Kidney tubule cell (primary cell): ENCODE data around the gene OR4N5.
A peak's percentile ranks its signal among the peaks of the same experiment; 100 is the strongest.
"Not testable (repeated sequence)": the region's sequence is repeated elsewhere in the genome, so short reads cannot be mapped to it uniquely, and the experiment has no call there.

ENCODE experiments used
- DNase-seq: peaks from one replicate; pipeline ENCODE4 v3.0.0-alpha.2; 2018; ENCODE audit warnings: low spot score

Gene OR4N5

GRCh38 chr14:20138520-20138919 lies at the start of gene OR4N5:
OR4N5 (plus strand) TSS chr14:20138820; CDS start chr14:20143736, 4,916 bp downstream.
- DNase-seq: no peak

- no peak for DNase-seq
Observed at GRCh38 chr14:20092050-20092449, 46.6 kb upstream of the OR4N5 start.

GRCh38 chr14:20093442-20093841 lies 45.2 kb upstream of the OR4N5 start:
- DNase-seq: no peak

GRCh38 chr14:20098926-20099770 lies 39.5 kb upstream of the OR4N5 start:
- not testable (repeated sequence) for DNase-seq

- no peak for DNase-seq
Observed at GRCh38 chr14:20110438-20110837, 28.2 kb upstream of the OR4N5 start, which contains the start of gene OR4K17. OR4K17 (plus strand) TSS chr14:20110739; CDS start chr14:20117500, 6,761 bp downstream.

GRCh38 chr14:20112321-20112720 lies 26.3 kb upstream of the OR4N5 start:
- DNase-seq: no peak

GRCh38 chr14:20116748-20117147 lies 21.9 kb upstream of the OR4N5 start:
- DNase-seq: no peak

GRCh38 chr14:20118795-20119194 lies 19.8 kb upstream of the OR4N5 start:
- DNase-seq: no peak

GRCh38 chr14:20143911-20144310 lies 5.3 kb downstream of the OR4N5 start:
- DNase-seq: no peak

GRCh38 chr14:20144820-20145219 lies 6.2 kb downstream of the OR4N5 start:
- no peak for DNase-seq

- no peak for DNase-seq
Observed at GRCh38 chr14:20164462-20164861, 25.8 kb downstream of the OR4N5 start.

GRCh38 chr14:20167091-20167490 lies 28.5 kb downstream of the OR4N5 start:
- DNase-seq: no peak

GRCh38 chr14:20169852-20170251 lies 31.2 kb downstream of the OR4N5 start:
- DNase-seq: peak; percentile 62

- DNase-seq: not testable (repeated sequence)
Observed at GRCh38 chr14:20174205-20174604, 35.6 kb downstream of the OR4N5 start.

GRCh38 chr14:20176330-20176729 lies 37.7 kb downstream of the OR4N5 start:
- no peak for DNase-seq

- DNase-seq: no peak
Observed at GRCh38 chr14:20177433-20177974, 38.9 kb downstream of the OR4N5 start.

- no peak for DNase-seq
Observed at GRCh38 chr14:20179218-20179617, 40.6 kb downstream of the OR4N5 start.

- DNase-seq: no peak
Observed at GRCh38 chr14:20179880-20180279, 41.3 kb downstream of the OR4N5 start.

GRCh38 chr14:20180486-20180885 lies 41.9 kb downstream of the OR4N5 start:
- no peak for DNase-seq

- no peak for DNase-seq
Observed at GRCh38 chr14:20184181-20184580, 45.6 kb downstream of the OR4N5 start.

GRCh38 chr14:20190596-20190995 lies 52.0 kb downstream of the OR4N5 start, which contains the start of gene OR11G2:
OR11G2 (plus strand) TSS chr14:20190896; CDS start chr14:20197438, 6,542 bp downstream.
- no peak for DNase-seq

- DNase-seq: no peak
Observed at GRCh38 chr14:20191396-20191795, 52.8 kb downstream of the OR4N5 start.

- no peak for DNase-seq
Observed at GRCh38 chr14:20194101-20194500, 55.5 kb downstream of the OR4N5 start.
